HG03108 (cell line): ENCODE results near the gene FBN3.
"Not testable (repeated sequence)": the region's sequence is repeated elsewhere in the genome, so short reads cannot be mapped to it uniquely, and the experiment has no call there.

Source experiments
- ATAC-seq: cut with Tn5 transposase; IDR thresholded peaks from one replicate; pipeline ENCODE4 v1.9.1; 2021; ENCODE audit warnings: moderate library complexity; ENCODE audit not compliant: unreplicated experiment

The FBN3 gene

GRCh38 chr19:8120636-8121480 is 28.5 kb downstream of the FBN3 start:
- no peak for ATAC-seq

- no peak for ATAC-seq
Measured at GRCh38 chr19:8117991-8118390, 31.4 kb downstream of the FBN3 start.

GRCh38 chr19:8116437-8117293 is 32.7 kb downstream of the FBN3 start:
- no peak for ATAC-seq

- no peak for ATAC-seq
Measured at GRCh38 chr19:8115805-8116396, 33.5 kb downstream of the FBN3 start.

GRCh38 chr19:8113017-8113416 is 36.4 kb downstream of the FBN3 start:
- no peak for ATAC-seq

GRCh38 chr19:8111376-8111775 is 38.0 kb downstream of the FBN3 start:
- no peak for ATAC-seq

GRCh38 chr19:8110931-8111330 is 38.5 kb downstream of the FBN3 start:
- no peak for ATAC-seq

GRCh38 chr19:8109890-8110662 is 39.3 kb downstream of the FBN3 start:
- no peak for ATAC-seq

- no peak for ATAC-seq
Measured at GRCh38 chr19:8109455-8109854, 39.9 kb downstream of the FBN3 start.

- no peak for ATAC-seq
Measured at GRCh38 chr19:8108560-8109445, 40.6 kb downstream of the FBN3 start.

GRCh38 chr19:8107301-8107903 is 42.0 kb downstream of the FBN3 start:
- ATAC-seq = no peak

- ATAC-seq = no peak
Measured at GRCh38 chr19:8105471-8105870, 43.9 kb downstream of the FBN3 start.

- not testable (repeated sequence) for ATAC-seq
Measured at GRCh38 chr19:8101910-8102309, 47.5 kb downstream of the FBN3 start.

GRCh38 chr19:8101311-8101710 is 48.1 kb downstream of the FBN3 start:
- ATAC-seq = no peak

- no peak for ATAC-seq
Measured at GRCh38 chr19:8097681-8098567, 51.5 kb downstream of the FBN3 start.

GRCh38 chr19:8097198-8097597 is 52.2 kb downstream of the FBN3 start:
- ATAC-seq = no peak

- no peak for ATAC-seq
Measured at GRCh38 chr19:8096071-8096470, 53.3 kb downstream of the FBN3 start.

GRCh38 chr19:8095354-8095886 is 54.0 kb downstream of the FBN3 start:
- no peak for ATAC-seq
